WTC11 (cell line): ENCODE results near the gene ELOVL2.

Source experiments
- CREB1 ChIP-seq: sonication (generic); formaldehyde crosslinking; IDR thresholded peaks from 2 replicates; pipeline ENCODE4 v1.8.0; 2023; ENCODE audit warnings: mild to moderate bottlenecking, missing genetic modification reagents
- CREM ChIP-seq: sonication (generic); formaldehyde crosslinking; IDR thresholded peaks from 2 replicates; pipeline ENCODE4 v1.8.1; 2022; ENCODE audit warnings: mild to moderate bottlenecking, missing genetic modification reagents, moderate library complexity
- ELF4 ChIP-seq: sonication (generic); formaldehyde crosslinking; IDR thresholded peaks from 2 replicates; pipeline ENCODE4 v1.8.1; 2022; ENCODE audit warnings: low read depth, mild to moderate bottlenecking, moderate library complexity, missing genetic modification reagents
- FOXJ3 ChIP-seq: sonication (generic); formaldehyde crosslinking; IDR thresholded peaks from 2 replicates; pipeline ENCODE4 v1.9.0; 2021; ENCODE audit warnings: missing genetic modification reagents, mild to moderate bottlenecking, borderline replicate concordance
- FOXP1 ChIP-seq: sonication (generic); formaldehyde crosslinking; IDR thresholded peaks from 2 replicates; pipeline ENCODE4 v1.8.0; 2022; ENCODE audit warnings: missing genetic modification reagents, mild to moderate bottlenecking, moderate library complexity, borderline replicate concordance
- NFATC4 ChIP-seq: fragments of 250-450 bp; sonication (Bioruptor Pico); IDR thresholded peaks from 2 replicates; pipeline ENCODE4 v1.9.0; 2021; ENCODE audit warnings: mild to moderate bottlenecking
- ZNF232 ChIP-seq: sonication (generic); formaldehyde crosslinking; IDR thresholded peaks from 2 replicates; pipeline ENCODE4 v1.8.0; 2022; ENCODE audit warnings: mild to moderate bottlenecking, missing genetic modification reagents
- ZNF317 ChIP-seq: sonication (generic); formaldehyde crosslinking; IDR thresholded peaks from 2 replicates; pipeline ENCODE4 v1.8.1; 2023; ENCODE audit warnings: low read depth, mild to moderate bottlenecking, moderate library complexity, missing genetic modification reagents, borderline replicate concordance
- TF ChIP-seq, protein P1 (sequence below): sonication (generic); formaldehyde crosslinking; IDR thresholded peaks from 2 replicates; pipeline ENCODE4 v1.8.0; 2022; ENCODE audit warnings: mild to moderate bottlenecking, missing genetic modification reagents
- TF ChIP-seq, protein P2 (sequence below): sonication (generic); formaldehyde crosslinking; IDR thresholded peaks from 2 replicates; pipeline ENCODE4 v1.8.1; 2023; ENCODE audit warnings: mild to moderate bottlenecking, missing genetic modification reagents
- TF ChIP-seq, protein P3 (sequence below): fragments of 200-600 bp; IDR thresholded peaks from 2 replicates; pipeline ENCODE4 v1.8.0; 2022; ENCODE audit warnings: antibody characterized with exemption
- TF ChIP-seq, protein P4 (sequence below): sonication (generic); formaldehyde crosslinking; IDR thresholded peaks from 2 replicates; pipeline ENCODE4 v1.8.1; 2023; ENCODE audit warnings: mild to moderate bottlenecking, missing genetic modification reagents, moderate library complexity
- TF ChIP-seq, protein P5 (sequence below): sonication (generic); formaldehyde crosslinking; IDR thresholded peaks from 2 replicates; pipeline ENCODE4 v1.8.0; 2023; ENCODE audit warnings: missing genetic modification reagents

DNA sequence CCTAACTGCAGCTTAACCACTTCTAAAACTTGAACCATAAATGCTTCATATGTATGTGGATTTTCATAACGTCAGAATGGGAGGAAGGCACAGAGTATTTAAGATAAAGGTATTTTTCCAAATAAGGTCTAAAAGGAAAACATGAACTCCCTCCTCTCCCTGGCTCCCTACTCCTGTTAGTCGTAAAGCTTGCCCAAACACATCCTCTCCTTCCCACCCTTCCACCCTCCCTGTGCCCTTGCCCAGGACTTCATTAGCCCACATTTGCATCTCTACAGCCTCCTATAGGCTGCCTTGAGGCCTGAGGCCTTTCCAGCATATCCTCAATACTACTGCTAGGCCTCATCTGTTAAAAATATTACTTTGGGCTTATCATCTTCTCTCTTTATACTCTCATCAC, 32.4 kb upstream of the ELOVL2 start:
- TF ChIP-seq, protein P1, sequence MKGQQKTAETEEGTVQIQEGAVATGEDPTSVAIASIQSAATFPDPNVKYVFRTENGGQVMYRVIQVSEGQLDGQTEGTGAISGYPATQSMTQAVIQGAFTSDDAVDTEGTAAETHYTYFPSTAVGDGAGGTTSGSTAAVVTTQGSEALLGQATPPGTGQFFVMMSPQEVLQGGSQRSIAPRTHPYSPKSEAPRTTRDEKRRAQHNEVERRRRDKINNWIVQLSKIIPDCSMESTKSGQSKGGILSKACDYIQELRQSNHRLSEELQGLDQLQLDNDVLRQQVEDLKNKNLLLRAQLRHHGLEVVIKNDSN: no peak
- TF ChIP-seq CREB1 (CRISPR knock-in tag) (no peak), ZNF232 (CRISPR knock-in tag) (no peak), ELF4 (no peak), NFATC4 (CRISPR knock-in tag) (no peak), CREM (CRISPR knock-in tag) (no peak), FOXP1 (CRISPR knock-in tag) (no peak), ZNF317 (CRISPR knock-in tag) (no peak), FOXJ3 (CRISPR knock-in tag) (no peak)
- TF ChIP-seq, protein P2, sequence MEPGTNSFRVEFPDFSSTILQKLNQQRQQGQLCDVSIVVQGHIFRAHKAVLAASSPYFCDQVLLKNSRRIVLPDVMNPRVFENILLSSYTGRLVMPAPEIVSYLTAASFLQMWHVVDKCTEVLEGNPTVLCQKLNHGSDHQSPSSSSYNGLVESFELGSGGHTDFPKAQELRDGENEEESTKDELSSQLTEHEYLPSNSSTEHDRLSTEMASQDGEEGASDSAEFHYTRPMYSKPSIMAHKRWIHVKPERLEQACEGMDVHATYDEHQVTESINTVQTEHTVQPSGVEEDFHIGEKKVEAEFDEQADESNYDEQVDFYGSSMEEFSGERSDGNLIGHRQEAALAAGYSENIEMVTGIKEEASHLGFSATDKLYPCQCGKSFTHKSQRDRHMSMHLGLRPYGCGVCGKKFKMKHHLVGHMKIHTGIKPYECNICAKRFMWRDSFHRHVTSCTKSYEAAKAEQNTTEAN (CRISPR knock-in tag): no peak
- TF ChIP-seq, protein P3, sequence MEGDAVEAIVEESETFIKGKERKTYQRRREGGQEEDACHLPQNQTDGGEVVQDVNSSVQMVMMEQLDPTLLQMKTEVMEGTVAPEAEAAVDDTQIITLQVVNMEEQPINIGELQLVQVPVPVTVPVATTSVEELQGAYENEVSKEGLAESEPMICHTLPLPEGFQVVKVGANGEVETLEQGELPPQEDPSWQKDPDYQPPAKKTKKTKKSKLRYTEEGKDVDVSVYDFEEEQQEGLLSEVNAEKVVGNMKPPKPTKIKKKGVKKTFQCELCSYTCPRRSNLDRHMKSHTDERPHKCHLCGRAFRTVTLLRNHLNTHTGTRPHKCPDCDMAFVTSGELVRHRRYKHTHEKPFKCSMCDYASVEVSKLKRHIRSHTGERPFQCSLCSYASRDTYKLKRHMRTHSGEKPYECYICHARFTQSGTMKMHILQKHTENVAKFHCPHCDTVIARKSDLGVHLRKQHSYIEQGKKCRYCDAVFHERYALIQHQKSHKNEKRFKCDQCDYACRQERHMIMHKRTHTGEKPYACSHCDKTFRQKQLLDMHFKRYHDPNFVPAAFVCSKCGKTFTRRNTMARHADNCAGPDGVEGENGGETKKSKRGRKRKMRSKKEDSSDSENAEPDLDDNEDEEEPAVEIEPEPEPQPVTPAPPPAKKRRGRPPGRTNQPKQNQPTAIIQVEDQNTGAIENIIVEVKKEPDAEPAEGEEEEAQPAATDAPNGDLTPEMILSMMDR: no peak
- TF ChIP-seq, protein P4, sequence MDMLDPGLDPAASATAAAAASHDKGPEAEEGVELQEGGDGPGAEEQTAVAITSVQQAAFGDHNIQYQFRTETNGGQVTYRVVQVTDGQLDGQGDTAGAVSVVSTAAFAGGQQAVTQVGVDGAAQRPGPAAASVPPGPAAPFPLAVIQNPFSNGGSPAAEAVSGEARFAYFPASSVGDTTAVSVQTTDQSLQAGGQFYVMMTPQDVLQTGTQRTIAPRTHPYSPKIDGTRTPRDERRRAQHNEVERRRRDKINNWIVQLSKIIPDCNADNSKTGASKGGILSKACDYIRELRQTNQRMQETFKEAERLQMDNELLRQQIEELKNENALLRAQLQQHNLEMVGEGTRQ (CRISPR knock-in tag): no peak
- TF ChIP-seq, protein P5, sequence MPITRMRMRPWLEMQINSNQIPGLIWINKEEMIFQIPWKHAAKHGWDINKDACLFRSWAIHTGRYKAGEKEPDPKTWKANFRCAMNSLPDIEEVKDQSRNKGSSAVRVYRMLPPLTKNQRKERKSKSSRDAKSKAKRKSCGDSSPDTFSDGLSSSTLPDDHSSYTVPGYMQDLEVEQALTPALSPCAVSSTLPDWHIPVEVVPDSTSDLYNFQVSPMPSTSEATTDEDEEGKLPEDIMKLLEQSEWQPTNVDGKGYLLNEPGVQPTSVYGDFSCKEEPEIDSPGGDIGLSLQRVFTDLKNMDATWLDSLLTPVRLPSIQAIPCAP (CRISPR knock-in tag): no peak
